DMS153 treated with DMSO at 0.1 percent for 48 hours (cell line): ENCODE data around the gene UNG.
"Not testable (repeated sequence)": the region's sequence is repeated elsewhere in the genome, so short reads cannot be mapped to it uniquely, and the experiment has no call there.

Experiments
- DNase-seq: peaks from one replicate; lab custom pipeline; 2025; ENCODE audit not compliant: unreplicated experiment; lab: John Stamatoyannopoulos, UW

UNG gene

GRCh38 chr12:109120557-109120956 lies 23.2 kb downstream of the UNG start:
- no peak for DNase-seq

- DNase-seq: no peak
Observed at GRCh38 chr12:109121346-109121880, 24.0 kb downstream of the UNG start.

GRCh38 chr12:109124878-109125648 lies 27.7 kb downstream of the UNG start:
- no peak for DNase-seq

GRCh38 chr12:109125791-109126190 lies 28.4 kb downstream of the UNG start:
- no peak for DNase-seq

- no peak for DNase-seq
Observed at GRCh38 chr12:109126784-109127183, 29.4 kb downstream of the UNG start.

GRCh38 chr12:109127533-109128242 lies 30.3 kb downstream of the UNG start:
- DNase-seq: no peak

- DNase-seq: no peak
Observed at GRCh38 chr12:109130297-109131153, 33.1 kb downstream of the UNG start.

- DNase-seq: no peak
Observed at GRCh38 chr12:109131154-109132050, 34.0 kb downstream of the UNG start.

GRCh38 chr12:109134186-109134917 lies 37.0 kb downstream of the UNG start:
- DNase-seq: no peak

- no peak for DNase-seq
Observed at GRCh38 chr12:109137055-109137454, 39.7 kb downstream of the UNG start.

- DNase-seq: no peak
Observed at GRCh38 chr12:109139360-109139759, 42.0 kb downstream of the UNG start.

GRCh38 chr12:109139791-109140190 lies 42.4 kb downstream of the UNG start:
- DNase-seq: no peak

- DNase-seq: no peak
Observed at GRCh38 chr12:109140560-109140959, 43.2 kb downstream of the UNG start.

GRCh38 chr12:109144224-109144623 lies 46.8 kb downstream of the UNG start:
- no peak for DNase-seq

GRCh38 chr12:109147126-109147525 lies 49.7 kb downstream of the UNG start:
- not testable (repeated sequence) for DNase-seq

GRCh38 chr12:109147954-109148353 lies 50.6 kb downstream of the UNG start:
- DNase-seq: no peak

- DNase-seq: no peak
Observed at GRCh38 chr12:109150124-109150640, 52.8 kb downstream of the UNG start.

GRCh38 chr12:109151457-109151856 lies 54.1 kb downstream of the UNG start:
- DNase-seq: no peak

- no peak for DNase-seq
Observed at GRCh38 chr12:109153821-109154441, 56.5 kb downstream of the UNG start.
